ENCODE data around the gene MRGPRF.

Gene MRGPRF

GRCh38 chr11:68992743-68993255 lies 20.2 kb downstream of the MRGPRF start:
- DNase-seq, result no peak
- Histone ChIP-seq H3K4ac (ENCODE audit: low read depth, low read length) (no peak overlapping the region), H2BK15ac (replicated peaks; ENCODE audit: low read depth) (no peak overlapping the region), H4K8ac (ENCODE audit: low read depth, low read length) (no peak overlapping the region), H2BK120ac (ENCODE audit: low read depth, low read length) (no peak overlapping the region), H3K4me2 (ENCODE audit: low read length) (no peak overlapping the region), H3K9ac (ENCODE audit: low read length) (no peak overlapping the region), H3K56ac (ENCODE audit: low read length) (no peak overlapping the region), H3K27me3 (ENCODE audit: insufficient read depth, low read length, poor library complexity) (no peaks in the 10 kb centered on the region), H3K79me1 (ENCODE audit: low read length) (no peaks in the 10 kb centered on the region), H3K18ac (ENCODE audit: low read length) (no peak overlapping the region), H2AK5ac (ENCODE audit: low read length) (no peak overlapping the region), H3K23ac (ENCODE audit: low read length) (no peak overlapping the region), H3K79me2 (ENCODE audit: control insufficient read depth, insufficient read depth, low read length) (no peaks in the 10 kb centered on the region), H3K4me3 (ENCODE audit: low read length) (no peak overlapping the region), H4K5ac (ENCODE audit: low read length) (no peak overlapping the region), H3K4me1 (ENCODE audit: control insufficient read depth, low read depth, low read length) (no peaks in the 10 kb centered on the region), H3K36me3 (ENCODE audit: control insufficient read depth, insufficient read depth, low read length) (no peaks in the 10 kb centered on the region), H3K27ac (ENCODE audit: low read depth, low read length) (no peak overlapping the region), H2BK5ac (ENCODE audit: low read length) (no peak overlapping the region)
- WGBS (ENCODE audit: extremely low coverage, insufficient coverage, low lambda C conversion rate), result no CpG with 5 or more reads among the region's 14 CpGs

GRCh38 chr11:68990995-68991780 lies 21.9 kb downstream of the MRGPRF start:
- Histone ChIP-seq H4K5ac (ENCODE audit: low read length) (no peak overlapping the region), H3K27ac (ENCODE audit: low read depth, low read length) (no peak overlapping the region), H3K4me1 (ENCODE audit: control insufficient read depth, low read depth, low read length) (no peaks in the 10 kb centered on the region), H3K36me3 (ENCODE audit: control insufficient read depth, insufficient read depth, low read length) (no peaks in the 10 kb centered on the region), H3K4me2 (ENCODE audit: low read length) (no peak overlapping the region), H3K4me3 (ENCODE audit: low read length) (no peak overlapping the region), H2BK5ac (ENCODE audit: low read length) (no peak overlapping the region), H3K79me1 (ENCODE audit: low read length) (no peaks in the 10 kb centered on the region), H4K8ac (ENCODE audit: low read depth, low read length) (no peak overlapping the region), H3K27me3 (ENCODE audit: insufficient read depth, low read length, poor library complexity) (no peaks in the 10 kb centered on the region), H3K18ac (ENCODE audit: low read length) (no peak overlapping the region), H3K79me2 (ENCODE audit: control insufficient read depth, insufficient read depth, low read length) (no peaks in the 10 kb centered on the region), H2BK120ac (ENCODE audit: low read depth, low read length) (no peak overlapping the region), H2BK15ac (replicated peaks; ENCODE audit: low read depth) (no peak overlapping the region), H3K23ac (ENCODE audit: low read length) (no peak overlapping the region), H3K4ac (ENCODE audit: low read depth, low read length) (no peak overlapping the region), H3K9ac (ENCODE audit: low read length) (no peak overlapping the region), H3K56ac (ENCODE audit: low read length) (no peak overlapping the region), H2AK5ac (ENCODE audit: low read length) (no peak overlapping the region)
- no CpG with 5 or more reads among the region's 16 CpGs for WGBS (ENCODE audit: extremely low coverage, insufficient coverage, low lambda C conversion rate)
- DNase-seq, result no peak

GRCh38 chr11:68989936-68990606 lies 23.0 kb downstream of the MRGPRF start:
- H2BK5ac ChIP-seq (ENCODE audit: low read length), result no peak overlapping the region
- H2BK15ac ChIP-seq (replicated peaks; ENCODE audit: low read depth), result no peak overlapping the region
- H4K5ac ChIP-seq (ENCODE audit: low read length), result no peak overlapping the region
- H3K4me3 ChIP-seq (ENCODE audit: low read length), result no peak overlapping the region
- no peak overlapping the region for H3K4me2 ChIP-seq (ENCODE audit: low read length)
- WGBS (ENCODE audit: extremely low coverage, insufficient coverage, low lambda C conversion rate), result no CpG with 5 or more reads among the region's 8 CpGs
- no peaks in the 10 kb centered on the region for H3K4me1 ChIP-seq (ENCODE audit: control insufficient read depth, low read depth, low read length)
- no peak overlapping the region for H2AK5ac ChIP-seq (ENCODE audit: low read length)
- no peaks in the 10 kb centered on the region for H3K27me3 ChIP-seq (ENCODE audit: insufficient read depth, low read length, poor library complexity)
- no peak for DNase-seq
- H3K36me3 ChIP-seq (ENCODE audit: control insufficient read depth, insufficient read depth, low read length), result no peaks in the 10 kb centered on the region
- H3K9ac ChIP-seq (ENCODE audit: low read length), result no peak overlapping the region
- H2BK120ac ChIP-seq (ENCODE audit: low read depth, low read length), result no peak overlapping the region
- no peak overlapping the region for H3K56ac ChIP-seq (ENCODE audit: low read length)
- H3K79me1 ChIP-seq (ENCODE audit: low read length), result no peaks in the 10 kb centered on the region
- H4K8ac ChIP-seq (ENCODE audit: low read depth, low read length), result no peak overlapping the region
- H3K27ac ChIP-seq (ENCODE audit: low read depth, low read length), result no peak overlapping the region
- no peak overlapping the region for H3K18ac ChIP-seq (ENCODE audit: low read length)
- H3K4ac ChIP-seq (ENCODE audit: low read depth, low read length), result no peak overlapping the region
- no peak overlapping the region for H3K23ac ChIP-seq (ENCODE audit: low read length)
- no peaks in the 10 kb centered on the region for H3K79me2 ChIP-seq (ENCODE audit: control insufficient read depth, insufficient read depth, low read length)

GRCh38 chr11:68988491-68988890 lies 24.6 kb downstream of the MRGPRF start:
- Histone ChIP-seq H4K5ac (ENCODE audit: low read length) (no peak overlapping the region), H3K27ac (ENCODE audit: low read depth, low read length) (no peak overlapping the region), H3K4me1 (ENCODE audit: control insufficient read depth, low read depth, low read length) (no peaks in the 10 kb centered on the region), H3K4ac (ENCODE audit: low read depth, low read length) (no peak overlapping the region), H3K9ac (ENCODE audit: low read length) (no peak overlapping the region), H3K27me3 (ENCODE audit: insufficient read depth, low read length, poor library complexity) (no peaks in the 10 kb centered on the region), H3K36me3 (ENCODE audit: control insufficient read depth, insufficient read depth, low read length) (no peaks in the 10 kb centered on the region), H3K79me2 (ENCODE audit: control insufficient read depth, insufficient read depth, low read length) (no peaks in the 10 kb centered on the region), H3K56ac (ENCODE audit: low read length) (no peak overlapping the region), H3K4me3 (ENCODE audit: low read length) (no peak overlapping the region), H2BK120ac (ENCODE audit: low read depth, low read length) (no peak overlapping the region), H3K4me2 (ENCODE audit: low read length) (no peak overlapping the region), H2AK5ac (ENCODE audit: low read length) (no peak overlapping the region), H2BK5ac (ENCODE audit: low read length) (no peak overlapping the region), H3K23ac (ENCODE audit: low read length) (no peak overlapping the region), H2BK15ac (replicated peaks; ENCODE audit: low read depth) (no peak overlapping the region), H4K8ac (ENCODE audit: low read depth, low read length) (no peak overlapping the region), H3K79me1 (ENCODE audit: low read length) (no peaks in the 10 kb centered on the region), H3K18ac (ENCODE audit: low read length) (no peak overlapping the region)
- DNase-seq, result no peak

- H2BK15ac ChIP-seq (replicated peaks; ENCODE audit: low read depth), result no peak overlapping the region
- no peak for DNase-seq
Measured at GRCh38 chr11:68987211-68987610, 25.8 kb downstream of the MRGPRF start.

More at GRCh38 chr11:68987211-68987610, 25.8 kb downstream of the MRGPRF start:
- H3K23ac ChIP-seq (ENCODE audit: low read length), result no peak overlapping the region
- no peak overlapping the region for H3K4me2 ChIP-seq (ENCODE audit: low read length)
- H2AK5ac ChIP-seq (ENCODE audit: low read length), result no peak overlapping the region
- no peak overlapping the region for H2BK120ac ChIP-seq (ENCODE audit: low read depth, low read length)
- no peak overlapping the region for H4K8ac ChIP-seq (ENCODE audit: low read depth, low read length)
- no peak overlapping the region for H3K27ac ChIP-seq (ENCODE audit: low read depth, low read length)
- no peak overlapping the region for H3K4me3 ChIP-seq (ENCODE audit: low read length)
- no peak overlapping the region for H3K4ac ChIP-seq (ENCODE audit: low read depth, low read length)
- no peaks in the 10 kb centered on the region for H3K79me2 ChIP-seq (ENCODE audit: control insufficient read depth, insufficient read depth, low read length)
- no peak overlapping the region for H3K18ac ChIP-seq (ENCODE audit: low read length)
- no peak overlapping the region for H3K56ac ChIP-seq (ENCODE audit: low read length)
- H3K79me1 ChIP-seq (ENCODE audit: low read length), result no peaks in the 10 kb centered on the region
- H3K36me3 ChIP-seq (ENCODE audit: control insufficient read depth, insufficient read depth, low read length), result no peaks in the 10 kb centered on the region
- H3K9ac ChIP-seq (ENCODE audit: low read length), result no peak overlapping the region
- H4K5ac ChIP-seq (ENCODE audit: low read length), result no peak overlapping the region
- no peaks in the 10 kb centered on the region for H3K27me3 ChIP-seq (ENCODE audit: insufficient read depth, low read length, poor library complexity)
- no peak overlapping the region for H2BK5ac ChIP-seq (ENCODE audit: low read length)
- H3K4me1 ChIP-seq (ENCODE audit: control insufficient read depth, low read depth, low read length), result no peaks in the 10 kb centered on the region
